ENCODE results near the gene YIPF3.

GRCh38 chr6:43488667-43489276 lies 28.0 kb downstream of the YIPF3 start:
- TF ChIP-seq REST (IDR thresholded peaks at IDR 0.05; ENCODE audit: insufficient read depth in 1 of 2, low read depth in 2 of 2, low read length in 2 of 2) = no peak
- TF ChIP-seq POLR2AphosphoS5 (IDR thresholded peaks at IDR 0.05; ENCODE audit: low read depth, low read length) = no peak
- no peak for TF ChIP-seq TAF1 (IDR thresholded peaks at IDR 0.05; ENCODE audit: borderline replicate concordance, insufficient read depth, low read length)
- no peak for TF ChIP-seq SIN3A (IDR thresholded peaks at IDR 0.05; ENCODE audit: borderline replicate concordance, insufficient read depth, low read length)

All from PFSK-1 (cell line).